ENCODE data around the gene HUNK.

HUNK gene

DNA sequence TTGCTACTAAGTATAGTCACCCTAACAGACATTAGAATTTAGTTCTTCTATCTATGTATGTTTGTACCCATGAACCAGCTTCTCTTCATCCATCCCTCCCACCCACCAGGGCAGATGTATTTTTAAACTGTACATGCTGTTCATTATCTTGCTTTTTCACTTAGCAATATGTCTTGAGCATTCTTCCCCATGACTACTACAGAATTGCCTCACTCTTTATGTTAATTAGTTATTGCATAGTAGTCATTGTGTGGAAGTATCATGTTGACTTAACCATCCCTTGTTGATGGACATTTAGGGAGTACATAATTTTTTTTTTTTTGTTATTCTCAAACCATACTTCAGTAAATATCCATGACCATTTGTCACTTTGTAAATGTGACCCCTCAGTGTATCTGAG is 9.9 kb downstream of the HUNK start:
- TF ChIP-seq, protein P1, sequence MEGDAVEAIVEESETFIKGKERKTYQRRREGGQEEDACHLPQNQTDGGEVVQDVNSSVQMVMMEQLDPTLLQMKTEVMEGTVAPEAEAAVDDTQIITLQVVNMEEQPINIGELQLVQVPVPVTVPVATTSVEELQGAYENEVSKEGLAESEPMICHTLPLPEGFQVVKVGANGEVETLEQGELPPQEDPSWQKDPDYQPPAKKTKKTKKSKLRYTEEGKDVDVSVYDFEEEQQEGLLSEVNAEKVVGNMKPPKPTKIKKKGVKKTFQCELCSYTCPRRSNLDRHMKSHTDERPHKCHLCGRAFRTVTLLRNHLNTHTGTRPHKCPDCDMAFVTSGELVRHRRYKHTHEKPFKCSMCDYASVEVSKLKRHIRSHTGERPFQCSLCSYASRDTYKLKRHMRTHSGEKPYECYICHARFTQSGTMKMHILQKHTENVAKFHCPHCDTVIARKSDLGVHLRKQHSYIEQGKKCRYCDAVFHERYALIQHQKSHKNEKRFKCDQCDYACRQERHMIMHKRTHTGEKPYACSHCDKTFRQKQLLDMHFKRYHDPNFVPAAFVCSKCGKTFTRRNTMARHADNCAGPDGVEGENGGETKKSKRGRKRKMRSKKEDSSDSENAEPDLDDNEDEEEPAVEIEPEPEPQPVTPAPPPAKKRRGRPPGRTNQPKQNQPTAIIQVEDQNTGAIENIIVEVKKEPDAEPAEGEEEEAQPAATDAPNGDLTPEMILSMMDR (conservative IDR thresholded peaks at IDR 0.05; ENCODE audit: control insufficient read depth, insufficient read depth, low read depth, low read length) = no peak
- H3K4me3 ChIP-seq (ENCODE audit: control insufficient read depth, low read depth, low read length) = no peak overlapping the region
- no peak for DNase-seq (ENCODE audit: low read depth)

DNA sequence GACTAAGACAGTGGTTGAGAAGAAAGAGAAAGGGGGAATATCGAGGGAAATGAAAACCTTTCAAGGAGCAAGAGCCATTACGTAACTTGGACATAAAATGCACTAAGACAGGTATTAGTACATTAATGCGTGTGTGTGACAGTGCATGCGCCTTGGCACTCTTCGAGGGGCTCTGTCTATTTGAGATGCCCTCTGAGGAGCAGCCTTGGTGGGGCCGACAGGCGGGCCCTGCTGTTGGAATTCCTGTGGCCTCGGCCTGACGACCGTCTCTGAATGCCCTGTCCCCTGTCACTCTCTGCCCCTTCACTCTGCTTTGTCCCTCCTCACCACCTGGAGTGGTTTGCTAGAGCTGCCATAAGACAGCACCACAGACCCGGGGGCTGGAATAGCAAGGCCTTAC is 12.3 kb downstream of the HUNK start:
- TF ChIP-seq, protein P1 (conservative IDR thresholded peaks at IDR 0.05; ENCODE audit: control insufficient read depth, insufficient read depth, low read depth, low read length) = no peak
- no peak overlapping the region for H3K4me3 ChIP-seq (ENCODE audit: control insufficient read depth, low read depth, low read length)
- no peak for DNase-seq (ENCODE audit: low read depth)

- DNase-seq (ENCODE audit: low read depth) = no peak
- TF ChIP-seq, protein P1 (conservative IDR thresholded peaks at IDR 0.05; ENCODE audit: control insufficient read depth, insufficient read depth, low read depth, low read length) = no peak
Measured at GRCh38 chr21:31886915-31887314, 14.1 kb downstream of the HUNK start.

GRCh38 chr21:31887391-31887841 is 14.6 kb downstream of the HUNK start:
- peak; percentile 14 for DNase-seq (ENCODE audit: low read depth)
- no peak overlapping the region for H3K4me3 ChIP-seq (ENCODE audit: control insufficient read depth, low read depth, low read length)
- TF ChIP-seq, protein P1 (conservative IDR thresholded peaks at IDR 0.05; ENCODE audit: control insufficient read depth, insufficient read depth, low read depth, low read length) = no peak

More at GRCh38 chr21:31886915-31887314, 14.1 kb downstream of the HUNK start:
- H3K4me3 ChIP-seq (ENCODE audit: control insufficient read depth, low read depth, low read length) = no peak overlapping the region

GRCh38 chr21:31888936-31889371 is 16.1 kb downstream of the HUNK start:
- no peak for DNase-seq (ENCODE audit: low read depth)
- no peak overlapping the region for H3K4me3 ChIP-seq (ENCODE audit: control insufficient read depth, low read depth, low read length)
- TF ChIP-seq, protein P1 (conservative IDR thresholded peaks at IDR 0.05; ENCODE audit: control insufficient read depth, insufficient read depth, low read depth, low read length) = no peak

GRCh38 chr21:31889460-31889859 is 16.6 kb downstream of the HUNK start:
- TF ChIP-seq, protein P1 (conservative IDR thresholded peaks at IDR 0.05; ENCODE audit: control insufficient read depth, insufficient read depth, low read depth, low read length) = no peak
- H3K4me3 ChIP-seq (ENCODE audit: control insufficient read depth, low read depth, low read length) = no peak overlapping the region
- no peak for DNase-seq (ENCODE audit: low read depth)

DNA sequence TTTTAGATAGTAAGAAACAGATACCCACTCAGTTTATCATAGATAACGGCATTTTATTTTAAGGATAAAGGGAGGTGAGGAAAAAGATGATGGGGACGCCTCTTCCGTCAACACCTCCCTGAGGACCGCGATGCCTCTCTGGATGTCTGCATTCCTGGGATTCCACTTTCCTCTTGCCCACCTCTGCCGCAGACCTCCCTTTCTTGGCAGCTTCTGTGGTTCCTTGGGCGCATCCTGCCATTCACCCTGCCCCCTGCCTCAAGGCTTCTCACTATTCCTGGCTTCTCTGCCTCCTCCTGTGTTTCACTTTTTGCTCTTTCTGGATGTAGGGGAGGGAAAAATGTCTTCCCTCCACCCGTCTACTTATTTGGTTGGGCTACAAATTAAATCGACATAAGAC is 19.9 kb downstream of the HUNK start:
- no peak overlapping the region for H3K4me3 ChIP-seq (ENCODE audit: control insufficient read depth, low read depth, low read length)
- TF ChIP-seq, protein P1 (conservative IDR thresholded peaks at IDR 0.05; ENCODE audit: control insufficient read depth, insufficient read depth, low read depth, low read length) = no peak
- DNase-seq (ENCODE audit: low read depth) = no peak
